Calu3 (cell line): ENCODE data around the gene DCTN3. TPM values are rescaled to one million over a fixed set of nuclear protein-coding genes. Genes with fewer than 3 reads are reported as not detected.

Experiments
- BruUV-seq: library from RNA; stranded (reverse); fragments of 400-500 nt; replicated peaks from 2 replicates; lab custom pipeline; 2021; lab: Mats Ljungman, UMichigan
- CTCF ChIA-PET: fragments of 300-600 bp; sonication (Branson Sonifier 250); formaldehyde crosslinking; loops from one replicate; lab custom pipeline; 2022; ENCODE audit warnings: antibody characterized with exemption; lab: Charles Lee
- DNase-seq: peaks from one replicate; pipeline ENCODE4 v3.0.0; 2022
- H3K27ac Mint-ChIP-seq: one replicate; pipeline ENCODE4 v1.8.0; 2022; ENCODE audit warnings: mixed read lengths; ENCODE audit not compliant: unreplicated experiment
- H3K27me3 Mint-ChIP-seq: one replicate; pipeline ENCODE4 v1.8.0; 2022; ENCODE audit warnings: mixed read lengths; ENCODE audit not compliant: unreplicated experiment
- H3K36me3 Mint-ChIP-seq: one replicate; pipeline ENCODE4 v1.8.0; 2022; ENCODE audit warnings: mild to moderate bottlenecking, moderate library complexity, mixed read lengths; ENCODE audit not compliant: insufficient read depth, unreplicated experiment
- H3K4me1 Mint-ChIP-seq: one replicate; pipeline ENCODE4 v1.8.0; 2022; ENCODE audit warnings: mild to moderate bottlenecking, low read depth, mixed read lengths; ENCODE audit not compliant: unreplicated experiment
- H3K4me3 Mint-ChIP-seq: one replicate; pipeline ENCODE4 v1.8.0; 2022; ENCODE audit warnings: mild to moderate bottlenecking, low read depth, moderate library complexity, mixed read lengths; ENCODE audit not compliant: unreplicated experiment
- H3K9me3 Mint-ChIP-seq: one replicate; pipeline ENCODE4 v1.8.0; 2022; ENCODE audit warnings: low read depth, mixed read lengths; ENCODE audit not compliant: unreplicated experiment
- CTCF ChIP-seq: fragments of 200-600 bp; IDR thresholded peaks from one replicate; pipeline ENCODE4 v1.8.0; 2022; ENCODE audit warnings: antibody characterized with exemption; ENCODE audit not compliant: unreplicated experiment
- intact Hi-C: fragments of 100-400 bp; cut with micrococcal nuclease; formaldehyde crosslinking; loops from one replicate; pipeline ENCODE4 v1.10.0; 2022; ENCODE audit not compliant: unreplicated experiment
- total RNA-seq: library from RNA; stranded (reverse); gene quantifications from 2 replicates; pipeline ENCODE4 v1.2.3, GENCODE V29; 2022

The DCTN3 gene
- total RNA-seq, 1 experiment from 2014 or later: 51.8 TPM

DNA sequence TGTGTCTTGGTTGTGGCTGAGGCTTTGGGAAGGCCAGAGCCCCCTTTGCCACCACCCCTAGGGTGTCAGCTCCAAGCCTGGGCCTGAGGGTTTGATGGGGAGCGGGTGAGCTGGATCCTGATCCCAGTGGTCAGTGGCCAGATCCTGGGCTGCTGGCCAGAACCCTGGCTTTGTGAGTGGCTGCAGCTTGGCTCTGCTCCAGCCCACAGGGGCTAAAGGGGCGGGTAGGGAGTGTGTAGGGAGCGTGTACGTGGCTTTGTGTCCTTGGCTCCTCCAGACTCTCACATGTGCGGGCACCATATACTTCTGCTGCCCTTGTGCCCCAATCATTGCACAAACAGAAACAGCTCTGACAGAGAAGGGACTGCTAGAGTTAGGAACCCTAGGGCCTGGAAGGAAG lies 30.5 kb upstream of the DCTN3 start:
- H3K27me3 Mint-ChIP-seq: peaks cover 20% of the 10 kb centered on the region
- H3K36me3 Mint-ChIP-seq: peaks cover 26% of the 10 kb centered on the region
- H3K4me3 Mint-ChIP-seq: no peak overlapping the region
- peaks cover 29% of the 10 kb centered on the region for H3K4me1 Mint-ChIP-seq
- H3K27ac Mint-ChIP-seq: no peak overlapping the region
- TF ChIP-seq CTCF: no peak
- no peak for DNase-seq
- BruUV-seq: no TSS peak
- H3K9me3 Mint-ChIP-seq: no peaks in the 10 kb centered on the region
- intact Hi-C loops: no loop called here
- CTCF ChIA-PET: no interaction called here

DNA sequence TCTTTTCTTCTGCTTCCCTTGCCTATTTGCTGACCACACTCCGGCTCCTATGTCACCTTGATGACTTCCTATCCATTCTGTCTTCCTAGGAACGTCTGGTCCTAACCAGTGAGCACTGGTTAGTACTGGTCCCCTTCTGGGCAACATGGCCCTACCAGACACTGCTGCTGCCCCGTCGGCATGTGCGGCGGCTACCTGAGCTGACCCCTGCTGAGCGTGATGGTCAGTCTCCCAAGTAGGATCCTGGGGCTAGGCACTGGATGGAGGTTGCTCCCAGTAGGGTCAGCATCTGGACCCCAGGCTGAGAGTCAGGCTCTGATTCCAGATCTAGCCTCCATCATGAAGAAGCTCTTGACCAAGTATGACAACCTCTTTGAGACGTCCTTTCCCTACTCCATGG lies 28.4 kb upstream of the DCTN3 start:
- peaks cover 3% of the 10 kb centered on the region for H3K27me3 Mint-ChIP-seq

DNA sequence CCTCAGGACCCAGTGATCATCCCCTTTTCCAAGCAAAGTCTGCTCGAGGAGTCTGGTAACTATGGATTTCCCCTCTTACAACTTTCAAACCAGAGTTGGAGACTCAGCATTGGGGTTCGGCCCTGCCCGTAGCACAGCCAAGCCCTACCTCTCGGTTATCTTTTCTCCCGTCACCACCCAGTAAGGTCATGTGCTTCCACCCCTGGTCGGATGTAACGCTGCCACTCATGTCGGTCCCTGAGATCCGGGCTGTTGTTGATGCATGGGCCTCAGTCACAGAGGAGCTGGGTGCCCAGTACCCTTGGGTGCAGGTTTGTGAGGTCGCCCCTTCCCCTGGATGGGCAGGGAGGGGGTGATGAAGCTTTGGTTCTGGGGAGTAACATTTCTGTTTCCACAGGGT lies 27.4 kb upstream of the DCTN3 start:
- intact Hi-C loops: no loop called here
- Mint-ChIP-seq H3K4me3 (peak overlapping the region; percentile 74), H3K27me3 (no peaks in the 10 kb centered on the region), H3K9me3 (no peaks in the 10 kb centered on the region), H3K27ac (peak overlapping the region; percentile 61), H3K36me3 (peaks cover 21% of the 10 kb centered on the region), H3K4me1 (peaks cover 22% of the 10 kb centered on the region)
- TF ChIP-seq CTCF: no peak
- no peak for DNase-seq
- CTCF ChIA-PET: no interaction called here
- TSS peak; percentile 18 for BruUV-seq

More for the DNA sequence above, 28.4 kb upstream of the DCTN3 start:
- DNase-seq: no peak
- CTCF ChIA-PET: no interaction called here
- Mint-ChIP-seq H3K36me3 (peaks cover 21% of the 10 kb centered on the region), H3K4me3 (no peak overlapping the region), H3K27ac (no peak overlapping the region), H3K4me1 (peaks cover 29% of the 10 kb centered on the region), H3K9me3 (no peaks in the 10 kb centered on the region)
- TF ChIP-seq CTCF: no peak
- intact Hi-C loops: no loop called here
- BruUV-seq: no TSS peak

- TF ChIP-seq CTCF: no peak
- Mint-ChIP-seq H3K27ac (peak overlapping the region; percentile 61), H3K4me3 (peak overlapping the region; percentile 74), H3K36me3 (peaks cover 17% of the 10 kb centered on the region), H3K27me3 (no peaks in the 10 kb centered on the region), H3K9me3 (no peaks in the 10 kb centered on the region), H3K4me1 (peaks cover 16% of the 10 kb centered on the region)
- no TSS peak for BruUV-seq
- intact Hi-C loops: no loop called here
- no peak for DNase-seq
- CTCF ChIA-PET: interaction anchor here (0.5 to 1.5 kb wide), 6 partner anchors 10 to 222 kb away, joined by 3 to 6 read pairs (median 3); partner anchors contain the start of gene SIGMAR1
Measured at GRCh38 chr9:34647084-34647403, 26.7 kb upstream of the DCTN3 start.
